Thoracic aorta (tissue), 2 donors: Measurements from ENCODE around the gene EPRS1. TPM values are rescaled to one million over a fixed set of nuclear protein-coding genes. Genes with fewer than 3 reads are reported as not detected.
A peak's percentile ranks its signal among the peaks of the same experiment; 100 is the strongest.

ENCODE experiments used
- ATAC-seq: fragments of 150-250 bp; one replicate; pipeline ENCODE4 v1.8.0; 2017; ENCODE audit warnings: low read depth; ENCODE audit not compliant: insufficient number of reproducible peaks, low FRiP score
- DNase-seq: peaks from one replicate; pipeline ENCODE4 v3.0.0-alpha.2; 2020; ENCODE audit warnings: low spot score
- H3K27ac ChIP-seq, 2 donors: fragments of 200-600 bp; sonication (generic); 1 replicate in 1 of 2; 2 replicates in 1 of 2; pipeline ENCODE4 v1.5.1; 2016; ENCODE audit warnings: mild to moderate bottlenecking in 2 of 2, moderate library complexity in 2 of 2
- H3K27me3 ChIP-seq: fragments of 200-600 bp; sonication (generic); replicated peaks from 2 replicates; pipeline ENCODE4 v1.6.0; 2016; ENCODE audit warnings: mild to moderate bottlenecking; ENCODE audit not compliant: insufficient read depth
- H3K36me3 ChIP-seq: fragments of 200-600 bp; sonication (generic); one replicate; pipeline ENCODE4 v1.5.1; 2016
- H3K4me1 ChIP-seq, 2 donors: fragments of 200-600 bp; sonication (generic); 1 replicate in 1 of 2; 2 replicates in 1 of 2; pipeline versions ENCODE4 v1.5.1 to v1.6.0; 2016; ENCODE audit warnings: low read depth in 2 of 2, mild to moderate bottlenecking in 1 of 2; ENCODE audit not compliant: control insufficient read depth in 1 of 2
- H3K4me3 ChIP-seq: fragments of 200-600 bp; sonication (generic); 2 replicates; pipeline ENCODE4 v1.5.1; 2016; ENCODE audit warnings: mild to moderate bottlenecking
- H3K9me3 ChIP-seq: fragments of 200-600 bp; sonication (generic); 2 replicates; pipeline ENCODE4 v1.5.1; 2016
- total RNA-seq, 2 donors: library from RNA; depleted of rRNA; stranded (reverse); fragments of >200 nt; gene quantifications; one replicate each; pipeline versions ENCODE4 v1.1.0 to v1.2.3, GENCODE V29; 2016
- TF ChIP-seq, protein P1 (sequence below): fragments of 200-600 bp; sonication (generic); IDR thresholded peaks from one replicate; pipeline ENCODE4 v1.5.1; 2019; ENCODE audit warnings: antibody characterized with exemption

Gene EPRS1
- total RNA-seq, 2 donors from 2014 or later, result 35.1 to 47.6 TPM

DNA sequence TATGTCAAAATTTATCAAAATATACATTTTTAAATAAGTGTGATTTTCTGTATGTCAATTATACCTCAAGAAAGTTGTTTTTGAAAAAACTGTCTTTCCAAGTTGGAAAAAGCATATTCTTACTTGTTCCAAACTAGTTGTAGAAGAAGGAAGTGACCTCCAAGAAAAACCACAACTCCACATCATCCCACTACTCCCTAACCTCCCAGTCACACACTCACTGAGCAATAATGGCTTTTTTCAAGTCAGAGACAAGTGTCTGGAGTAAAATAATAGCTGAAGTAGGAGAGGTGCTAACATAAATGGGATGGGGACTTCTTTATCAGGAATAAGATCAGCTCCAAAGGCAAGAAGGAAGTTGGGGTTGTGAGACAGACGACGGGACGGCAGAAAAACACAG is 13.4 kb downstream of the EPRS1 start:
- Histone ChIP-seq H3K9me3 (no peaks in the 10 kb centered on the region), H3K4me1 (peaks cover 4 to 16% of the 10 kb centered on the region in 2 donors), H3K36me3 (peaks cover 24% of the 10 kb centered on the region), H3K27me3 (no peaks in the 10 kb centered on the region), H3K27ac (no peak overlapping the region), H3K4me3 (no peak overlapping the region)
- ATAC-seq (no peak), DNase-seq (no peak)
- TF ChIP-seq, protein P1, sequence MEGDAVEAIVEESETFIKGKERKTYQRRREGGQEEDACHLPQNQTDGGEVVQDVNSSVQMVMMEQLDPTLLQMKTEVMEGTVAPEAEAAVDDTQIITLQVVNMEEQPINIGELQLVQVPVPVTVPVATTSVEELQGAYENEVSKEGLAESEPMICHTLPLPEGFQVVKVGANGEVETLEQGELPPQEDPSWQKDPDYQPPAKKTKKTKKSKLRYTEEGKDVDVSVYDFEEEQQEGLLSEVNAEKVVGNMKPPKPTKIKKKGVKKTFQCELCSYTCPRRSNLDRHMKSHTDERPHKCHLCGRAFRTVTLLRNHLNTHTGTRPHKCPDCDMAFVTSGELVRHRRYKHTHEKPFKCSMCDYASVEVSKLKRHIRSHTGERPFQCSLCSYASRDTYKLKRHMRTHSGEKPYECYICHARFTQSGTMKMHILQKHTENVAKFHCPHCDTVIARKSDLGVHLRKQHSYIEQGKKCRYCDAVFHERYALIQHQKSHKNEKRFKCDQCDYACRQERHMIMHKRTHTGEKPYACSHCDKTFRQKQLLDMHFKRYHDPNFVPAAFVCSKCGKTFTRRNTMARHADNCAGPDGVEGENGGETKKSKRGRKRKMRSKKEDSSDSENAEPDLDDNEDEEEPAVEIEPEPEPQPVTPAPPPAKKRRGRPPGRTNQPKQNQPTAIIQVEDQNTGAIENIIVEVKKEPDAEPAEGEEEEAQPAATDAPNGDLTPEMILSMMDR, result no peak

DNA sequence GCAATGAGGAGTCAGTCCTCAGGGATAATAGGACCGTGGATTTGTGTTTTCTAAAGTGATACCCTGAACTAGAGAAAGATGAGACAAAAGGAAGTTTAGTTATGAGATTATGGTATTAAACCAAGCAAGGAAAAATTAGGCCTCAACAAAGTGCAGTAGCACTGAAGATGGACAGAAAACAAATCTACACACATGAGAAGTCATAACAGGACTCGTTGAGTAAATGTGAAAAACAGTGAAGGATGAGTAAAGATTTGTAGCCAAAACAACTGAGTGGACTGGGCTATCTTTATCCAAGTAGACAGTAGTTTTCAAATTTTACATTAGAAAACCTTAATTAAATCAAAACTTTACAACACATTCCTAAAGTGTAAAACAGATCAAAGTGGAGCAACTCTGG is 15.0 kb downstream of the EPRS1 start:
- Histone ChIP-seq H3K27ac (no peak overlapping the region), H3K36me3 (peaks cover 24% of the 10 kb centered on the region), H3K27me3 (no peaks in the 10 kb centered on the region), H3K4me3 (no peak overlapping the region), H3K9me3 (no peaks in the 10 kb centered on the region), H3K4me1 (peaks cover 0 to 7% of the 10 kb centered on the region in 2 donors)
- TF ChIP-seq, protein P1, result no peak
- ATAC-seq (no peak), DNase-seq (no peak)

DNA sequence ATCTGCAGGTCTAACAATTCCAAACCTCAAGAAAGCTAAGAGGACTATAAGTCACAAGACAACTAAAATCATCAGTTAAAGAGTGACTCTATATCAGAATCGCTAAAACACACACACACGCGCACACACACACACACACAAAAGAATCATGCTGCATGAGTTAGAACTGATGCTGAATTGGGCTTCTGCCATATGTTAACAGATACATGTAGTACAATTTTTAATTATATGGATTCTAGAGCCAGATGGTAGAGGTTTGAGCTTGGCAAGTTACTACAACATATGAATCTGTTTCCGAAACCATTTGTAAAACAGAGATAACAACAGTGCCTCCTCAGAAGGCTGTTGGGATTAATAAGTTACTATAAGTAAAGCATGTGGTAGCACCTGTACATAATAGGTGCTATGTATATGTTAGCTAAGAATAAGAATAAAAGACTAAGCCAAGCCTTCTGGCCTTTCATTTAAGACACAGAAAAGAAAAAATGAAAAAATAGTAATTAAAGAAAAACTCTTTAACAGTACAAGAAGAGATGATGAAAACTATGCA is 17.9 kb downstream of the EPRS1 start:
- DNase-seq (no peak), ATAC-seq (no peak)
- H3K4me3 ChIP-seq, result no peak overlapping the region
- H3K27ac ChIP-seq, result no peak overlapping the region
- no peaks in the 10 kb centered on the region for H3K27me3 ChIP-seq
- H3K36me3 ChIP-seq, result peaks cover 30% of the 10 kb centered on the region
- H3K4me1 ChIP-seq, result no peaks in the 10 kb centered on the region
- TF ChIP-seq, protein P1, result no peak
- no peaks in the 10 kb centered on the region for H3K9me3 ChIP-seq

DNA sequence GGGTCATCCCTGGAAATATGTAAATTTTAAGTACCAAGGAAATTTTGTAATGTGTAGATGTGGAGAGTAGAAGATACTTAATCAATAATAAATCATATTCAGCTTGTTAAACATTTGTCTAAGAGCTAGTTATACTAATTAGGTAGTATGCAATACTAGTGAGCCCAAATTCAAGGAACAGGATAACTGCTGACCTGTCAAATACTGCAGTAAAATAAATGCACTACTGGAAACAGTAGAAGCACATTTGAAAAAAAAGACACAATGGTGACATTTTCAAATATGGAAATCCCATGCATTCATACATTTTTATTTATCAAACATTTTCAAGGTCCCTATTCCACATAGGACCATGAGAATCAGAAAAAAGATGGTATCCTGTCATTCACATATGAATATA is 27.2 kb downstream of the EPRS1 start:
- Histone ChIP-seq H3K4me3 (no peak overlapping the region), H3K4me1 (peaks cover 0 to 9% of the 10 kb centered on the region in 2 donors), H3K27ac (no peak overlapping the region), H3K27me3 (no peaks in the 10 kb centered on the region), H3K9me3 (no peaks in the 10 kb centered on the region), H3K36me3 (peaks cover 41% of the 10 kb centered on the region)
- DNase-seq (no peak), ATAC-seq (no peak)
- TF ChIP-seq, protein P1, result no peak

DNA sequence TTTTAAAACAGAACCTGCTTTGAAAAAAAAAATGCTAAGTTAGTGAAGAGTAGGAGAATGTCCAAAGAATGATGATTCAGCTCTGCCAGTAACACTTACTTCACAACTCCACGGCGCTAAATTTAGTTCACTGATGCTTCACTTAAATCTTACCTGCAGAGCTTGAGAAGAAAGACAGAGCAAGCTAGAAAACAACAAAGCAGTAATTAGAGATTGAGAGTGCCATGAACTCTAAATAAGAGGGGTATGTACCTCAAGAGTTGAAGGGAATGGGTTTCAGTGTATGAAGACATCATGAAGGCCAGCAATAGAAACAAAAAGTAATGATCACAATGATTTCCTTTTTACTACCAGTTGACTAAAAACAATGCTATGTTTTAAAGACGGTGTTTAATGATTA is 32.8 kb downstream of the EPRS1 start:
- H3K27me3 ChIP-seq, result no peaks in the 10 kb centered on the region
- peaks cover 3 to 38% of the 10 kb centered on the region in 2 donors for H3K4me1 ChIP-seq
- peak overlapping the region; percentile 69 to 76 for H3K27ac ChIP-seq
- H3K4me3 ChIP-seq, result peak overlapping the region; percentile 10
- no peaks in the 10 kb centered on the region for H3K9me3 ChIP-seq
- TF ChIP-seq, protein P1, result no peak
- peaks cover 14% of the 10 kb centered on the region for H3K36me3 ChIP-seq
- ATAC-seq (no peak), DNase-seq (no peak)
